Panc1 (cell line): Measurements from ENCODE around the gene RAB42.

Source experiments
- POLR2AphosphoS5 ChIP-seq: IDR thresholded peaks from 2 replicates; pipeline ENCODE4 v1.6.1; 2012; ENCODE audit warnings: mild to moderate bottlenecking, low read depth, low read length, moderate library complexity
- TF ChIP-seq, protein P1 (sequence below): fragments of 450-650 bp; IDR thresholded peaks from 2 replicates; pipeline ENCODE4 v1.5.1; 2017; ENCODE audit warnings: mild to moderate bottlenecking

DNA sequence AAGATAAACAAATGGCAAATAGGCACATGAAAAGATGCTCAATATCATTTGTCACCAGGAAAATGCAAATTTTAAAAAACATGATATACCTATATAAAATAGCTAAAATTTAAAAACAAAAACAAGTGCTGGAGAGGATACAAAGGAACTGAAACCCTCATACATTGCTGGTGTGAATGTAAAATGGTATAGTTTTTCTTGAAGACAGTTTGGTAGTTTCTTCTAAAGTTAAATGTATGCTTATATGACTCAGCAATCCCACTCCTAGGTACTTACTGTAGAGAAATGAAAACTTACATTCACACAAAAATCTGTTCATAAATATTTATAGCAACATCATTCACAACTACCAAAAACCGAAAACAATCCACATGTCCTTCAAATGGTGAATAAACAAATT lies 39.6 kb downstream of the RAB42 start:
- TF ChIP-seq, protein P1, sequence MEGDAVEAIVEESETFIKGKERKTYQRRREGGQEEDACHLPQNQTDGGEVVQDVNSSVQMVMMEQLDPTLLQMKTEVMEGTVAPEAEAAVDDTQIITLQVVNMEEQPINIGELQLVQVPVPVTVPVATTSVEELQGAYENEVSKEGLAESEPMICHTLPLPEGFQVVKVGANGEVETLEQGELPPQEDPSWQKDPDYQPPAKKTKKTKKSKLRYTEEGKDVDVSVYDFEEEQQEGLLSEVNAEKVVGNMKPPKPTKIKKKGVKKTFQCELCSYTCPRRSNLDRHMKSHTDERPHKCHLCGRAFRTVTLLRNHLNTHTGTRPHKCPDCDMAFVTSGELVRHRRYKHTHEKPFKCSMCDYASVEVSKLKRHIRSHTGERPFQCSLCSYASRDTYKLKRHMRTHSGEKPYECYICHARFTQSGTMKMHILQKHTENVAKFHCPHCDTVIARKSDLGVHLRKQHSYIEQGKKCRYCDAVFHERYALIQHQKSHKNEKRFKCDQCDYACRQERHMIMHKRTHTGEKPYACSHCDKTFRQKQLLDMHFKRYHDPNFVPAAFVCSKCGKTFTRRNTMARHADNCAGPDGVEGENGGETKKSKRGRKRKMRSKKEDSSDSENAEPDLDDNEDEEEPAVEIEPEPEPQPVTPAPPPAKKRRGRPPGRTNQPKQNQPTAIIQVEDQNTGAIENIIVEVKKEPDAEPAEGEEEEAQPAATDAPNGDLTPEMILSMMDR: no peak
- no peak for TF ChIP-seq POLR2AphosphoS5
